ENCODE data around the gene HOXB5.

Gene HOXB5

DNA sequence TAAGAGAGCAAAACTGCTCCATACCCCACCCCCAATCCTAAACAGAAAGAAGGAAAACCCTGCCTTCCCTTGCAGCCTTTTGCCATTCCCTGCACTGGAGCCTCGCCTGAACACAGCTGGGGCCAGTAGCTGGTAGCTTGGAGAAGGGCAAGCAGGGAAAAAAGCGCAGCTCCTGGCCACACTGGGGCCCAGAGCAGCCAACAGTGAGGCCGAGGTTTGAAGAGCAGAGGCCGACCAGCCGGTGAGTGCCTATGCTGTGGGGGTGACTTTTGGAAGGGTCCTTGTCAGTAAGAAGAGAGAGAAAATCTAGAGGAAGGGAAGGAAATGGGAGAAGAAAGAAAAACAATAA lies 35.8 kb upstream of the HOXB5 start:
- DNase-seq (ENCODE audit: low read depth, low spot score), result no peak

DNA sequence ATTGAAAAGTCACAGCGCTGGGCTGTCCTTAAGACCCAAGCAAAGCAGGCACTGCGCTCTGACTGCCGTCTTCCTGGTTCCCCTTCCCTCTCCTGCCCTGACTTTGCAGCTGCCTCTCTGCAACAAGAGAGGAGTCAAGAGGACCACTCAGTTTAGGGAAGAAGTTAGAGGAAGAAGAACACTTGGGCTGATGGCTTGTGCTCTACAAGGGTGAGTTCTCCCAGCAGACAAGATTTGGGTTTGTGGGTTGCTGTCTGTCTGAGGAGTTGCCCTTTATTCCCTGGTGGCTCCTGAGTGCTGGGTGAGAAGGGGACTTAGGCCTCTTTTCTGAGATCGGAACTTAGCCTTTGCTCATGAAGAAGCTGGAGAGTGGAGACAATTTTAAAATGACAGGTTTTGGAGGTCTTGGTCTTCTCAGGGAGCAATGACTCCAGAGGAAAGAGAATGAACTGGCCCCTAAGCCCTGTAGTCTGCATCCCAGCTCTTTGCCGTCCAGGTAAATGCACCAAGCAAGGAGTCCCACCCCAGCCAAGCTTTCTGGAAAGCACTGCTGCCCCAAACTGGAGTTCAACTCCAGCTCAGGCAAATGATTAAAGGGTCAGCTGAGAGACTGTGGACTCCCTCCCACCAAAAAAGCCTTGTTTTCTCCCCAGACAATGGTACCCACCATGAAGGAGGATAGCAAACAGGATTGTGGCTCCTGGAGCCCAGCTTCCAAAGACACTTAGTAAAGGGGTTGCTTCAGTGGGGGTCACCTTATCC lies 35.3 kb upstream of the HOXB5 start:
- DNase-seq (ENCODE audit: low read depth, low spot score), result no peak

DNA sequence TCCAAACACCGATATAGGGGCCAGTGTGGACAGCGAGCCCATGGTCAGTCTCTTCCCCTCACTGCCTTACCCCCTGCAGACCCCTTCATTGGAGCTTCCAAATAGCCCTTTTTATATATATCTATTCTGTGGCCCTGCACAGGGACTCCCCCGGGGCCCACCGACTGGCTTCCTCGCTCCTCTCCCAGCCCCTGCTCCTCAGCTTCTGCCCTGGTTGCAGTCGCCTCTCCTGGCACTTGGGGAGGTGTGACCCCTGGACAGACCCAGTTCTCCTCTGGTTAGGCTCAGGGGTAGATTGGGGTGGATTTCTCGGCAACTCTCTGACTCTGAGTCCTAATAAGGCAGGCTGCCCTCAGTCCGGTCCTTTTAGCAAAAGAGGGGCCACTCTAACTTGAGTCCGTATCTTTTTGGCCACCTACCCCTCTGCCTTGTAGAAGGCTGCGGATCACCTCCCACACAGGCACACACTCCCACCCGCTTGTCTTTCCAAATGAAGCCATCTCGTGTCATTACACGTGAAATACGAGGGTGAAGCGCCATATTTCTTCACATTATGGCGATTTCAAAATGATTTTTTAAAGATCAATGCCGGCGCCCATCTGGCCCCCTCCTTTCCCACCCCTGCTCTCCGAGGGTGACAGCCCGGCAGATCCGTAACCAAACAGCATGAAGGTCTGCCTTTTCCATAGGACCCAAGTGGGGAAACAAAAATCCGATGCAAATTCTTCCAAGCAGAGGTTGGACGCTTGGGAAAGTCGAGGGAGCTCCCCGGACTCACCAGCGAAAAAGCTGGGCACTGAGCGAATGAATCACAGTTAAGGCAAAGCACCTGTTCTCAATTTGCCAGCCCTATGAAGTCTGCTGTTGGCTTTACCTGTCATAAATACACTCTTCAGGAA lies 34.3 kb upstream of the HOXB5 start:
- no peak for DNase-seq (ENCODE audit: low read depth, low spot score)

DNA sequence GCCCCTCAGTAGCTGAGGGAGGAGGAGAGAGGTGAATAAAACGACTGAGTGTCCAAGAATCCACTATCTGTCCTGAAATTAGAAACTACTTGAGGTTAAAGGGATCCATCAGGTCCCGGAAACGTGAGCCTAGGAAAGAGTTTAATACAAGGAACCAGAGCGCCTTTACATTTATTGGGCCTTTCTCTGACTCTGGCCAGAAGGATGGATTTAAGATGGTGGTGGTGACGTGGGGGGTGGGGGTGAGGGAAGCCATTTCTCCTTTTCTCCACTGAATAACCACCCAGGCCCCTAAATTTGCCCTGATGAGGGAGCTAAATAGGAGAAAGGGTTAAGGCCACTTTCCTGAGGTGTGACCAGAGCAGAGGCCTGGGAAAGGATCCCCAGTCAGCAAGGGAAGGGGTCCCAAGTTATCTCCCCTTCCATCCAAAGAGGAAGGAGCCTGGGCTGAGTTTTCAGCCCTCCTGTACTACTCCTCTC lies 33.6 kb upstream of the HOXB5 start:
- no peak for DNase-seq (ENCODE audit: low read depth, low spot score)

DNA sequence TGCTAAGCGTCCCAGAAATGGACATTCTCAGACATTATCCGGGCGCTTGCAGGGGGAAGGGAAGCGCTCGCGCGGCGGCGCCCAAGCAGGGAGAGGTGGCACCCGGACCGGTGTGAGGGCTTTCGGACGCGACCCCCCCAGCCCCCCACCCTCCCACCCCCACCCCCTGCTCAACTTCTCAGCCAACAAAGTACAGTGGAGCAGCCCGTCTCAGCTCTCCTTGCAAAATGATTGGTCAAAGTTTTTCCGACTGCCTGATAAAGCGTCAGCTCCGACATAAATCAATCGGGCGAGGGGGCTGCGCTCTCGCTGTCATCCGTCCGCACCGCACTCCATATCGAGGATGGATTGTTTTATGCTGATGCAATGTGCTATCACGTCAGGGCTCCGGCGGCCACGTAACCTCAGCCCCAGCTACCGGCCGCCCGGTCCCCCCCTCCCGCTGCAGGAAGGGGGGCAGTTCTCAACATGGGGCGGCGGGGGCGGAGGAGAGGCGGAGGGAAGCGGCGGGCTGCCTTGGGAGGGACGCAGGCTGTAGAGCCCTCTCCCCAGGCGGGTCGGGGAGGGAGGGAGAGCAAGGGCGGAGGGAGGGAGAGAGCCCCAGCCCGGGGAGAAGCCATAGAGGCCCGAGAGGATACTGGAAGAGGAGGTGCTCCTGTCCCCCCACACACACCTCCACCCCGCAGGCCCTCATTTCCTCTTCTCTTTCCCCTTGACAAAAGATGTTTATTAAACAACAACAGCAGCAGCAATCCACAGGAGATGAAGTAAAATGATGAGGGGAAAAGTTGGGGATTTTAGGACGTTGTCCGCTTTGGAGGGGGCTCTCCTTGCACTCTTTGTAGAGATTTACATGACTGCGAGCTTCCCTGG lies 32.9 kb upstream of the HOXB5 start, which contains the start of gene HOXB9:
TSS of gene HOXB9 (minus strand) at position 114 of the 873 bp plus-strand sequence. CDS start at position 25, 89 bp downstream.
- DNase-seq (ENCODE audit: low read depth, low spot score), result no peak

DNA sequence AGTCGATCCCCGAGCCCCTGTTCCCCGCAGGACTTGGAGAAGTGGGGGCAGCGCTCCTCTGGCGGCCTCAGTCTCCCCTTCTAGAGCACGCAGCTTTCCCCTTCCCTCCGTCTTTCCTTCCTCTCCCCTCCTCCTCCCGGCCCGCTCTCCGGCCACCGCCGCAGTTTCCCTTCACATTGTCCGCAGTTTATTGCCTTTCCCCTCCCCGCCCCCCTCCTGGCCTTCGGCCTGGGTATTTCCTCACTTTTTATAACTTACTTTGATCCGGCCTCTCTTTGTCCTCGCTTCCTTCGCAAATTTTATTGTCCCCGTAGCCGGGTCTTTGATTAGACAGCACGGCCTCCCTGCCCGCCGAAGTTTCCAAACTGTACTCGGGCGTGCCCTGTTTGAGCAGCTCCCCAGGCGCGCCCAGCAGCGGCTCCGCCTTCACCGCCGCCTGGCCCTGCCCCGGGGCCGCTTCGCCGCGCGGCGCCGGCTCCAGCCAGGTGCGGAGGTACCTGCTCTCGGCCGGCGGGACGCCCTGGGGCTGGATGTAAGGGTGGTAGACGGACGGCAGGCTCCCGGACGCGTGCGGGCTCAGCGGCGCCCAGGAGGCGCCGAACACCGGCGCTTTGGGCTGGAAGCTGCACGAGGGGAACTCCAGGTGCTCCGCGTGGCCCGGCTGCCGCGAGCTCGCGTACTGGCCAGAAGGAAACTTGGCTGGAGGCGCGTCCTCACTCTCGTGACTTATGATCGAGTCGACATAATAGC lies 32.1 kb upstream of the HOXB5 start:
- DNase-seq (ENCODE audit: low read depth, low spot score), result peak; percentile 29

DNA sequence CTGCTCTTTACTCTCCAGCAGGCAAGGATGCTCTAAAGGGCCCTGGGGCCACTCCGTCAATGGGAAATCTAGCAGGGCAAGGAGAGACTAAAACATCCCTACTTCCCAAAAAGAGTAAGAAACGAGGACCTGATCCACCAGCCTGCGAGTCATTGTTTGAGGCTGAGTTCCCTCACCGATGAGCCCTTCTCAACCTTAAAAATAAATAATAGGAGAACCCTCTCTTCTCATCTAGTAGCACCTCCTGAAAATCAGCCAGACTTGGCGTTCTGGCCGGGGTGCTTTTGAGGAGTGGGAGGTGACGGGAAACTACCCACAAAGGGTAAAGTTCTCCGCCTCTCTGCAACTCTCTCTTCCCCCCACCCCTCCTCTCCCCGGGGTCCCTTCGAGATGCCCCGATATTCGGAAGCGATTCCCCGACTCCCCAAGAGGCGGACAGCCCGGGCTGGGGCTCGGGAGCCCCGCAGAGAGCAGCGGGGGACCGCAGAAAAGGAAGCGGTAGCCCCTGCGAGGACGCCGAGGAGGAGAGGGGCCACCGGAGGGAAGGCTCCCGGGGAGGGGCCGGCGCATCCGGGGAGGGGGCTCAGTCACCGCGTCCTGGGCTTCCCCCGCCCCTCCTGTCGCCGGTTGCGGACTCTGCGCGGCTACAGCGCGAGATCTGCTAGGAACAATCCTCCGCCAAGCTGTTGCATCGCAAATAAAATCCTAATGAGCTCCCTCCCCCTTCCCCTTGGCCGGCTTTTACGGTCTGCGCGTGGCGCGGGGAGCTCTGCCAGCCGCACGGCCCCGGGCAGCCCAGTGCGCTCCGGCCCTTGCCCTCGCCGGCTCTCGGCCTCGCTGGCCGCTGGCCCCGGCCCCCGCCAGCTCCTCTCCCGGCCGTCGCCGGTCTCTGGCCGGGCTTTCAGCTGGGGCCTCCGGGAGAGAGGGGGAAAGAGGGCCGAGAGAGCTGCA lies 31.2 kb upstream of the HOXB5 start:
- peak; percentile 36 for DNase-seq (ENCODE audit: low read depth, low spot score)

DNA sequence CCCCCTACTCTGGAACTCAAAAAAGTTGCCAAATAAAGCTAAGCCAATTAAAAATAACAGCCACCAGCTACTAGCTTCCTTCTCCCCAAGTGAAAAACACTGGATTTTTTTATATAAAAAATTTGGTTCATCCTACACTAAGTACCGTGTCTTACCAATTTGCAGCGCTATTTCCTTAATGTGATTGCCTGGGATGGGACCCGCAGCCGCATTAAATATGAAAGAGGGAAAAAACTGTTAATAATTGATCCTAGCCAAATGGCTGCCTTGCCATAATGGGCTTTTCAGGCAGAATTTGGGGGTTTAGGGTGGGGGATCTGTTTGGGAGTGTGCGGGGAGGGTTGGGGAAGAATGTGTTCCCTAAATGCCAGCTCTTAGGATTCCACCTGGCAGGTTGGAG lies 30.5 kb upstream of the HOXB5 start:
- no peak for DNase-seq (ENCODE audit: low read depth, low spot score)

DNA sequence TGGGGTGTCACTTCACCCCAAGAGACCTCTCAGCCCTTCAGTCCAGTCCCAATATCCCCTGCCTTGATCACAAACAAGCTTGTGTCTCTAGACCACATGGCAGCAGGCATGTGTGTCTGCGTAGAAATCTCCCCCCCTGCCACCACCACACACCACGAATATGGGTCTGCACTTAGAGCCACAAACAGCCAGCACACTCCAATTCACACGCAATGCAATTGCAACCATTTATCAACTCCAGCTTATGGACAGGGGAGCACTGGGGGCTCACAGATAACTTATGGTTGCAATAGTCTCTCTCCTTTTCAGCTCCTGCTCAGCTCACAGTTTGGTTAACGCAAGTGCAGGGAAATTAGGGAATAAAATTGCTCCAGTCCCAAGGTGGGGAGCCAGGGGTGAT lies 30.0 kb upstream of the HOXB5 start:
- DNase-seq (ENCODE audit: low read depth, low spot score), result no peak

DNA sequence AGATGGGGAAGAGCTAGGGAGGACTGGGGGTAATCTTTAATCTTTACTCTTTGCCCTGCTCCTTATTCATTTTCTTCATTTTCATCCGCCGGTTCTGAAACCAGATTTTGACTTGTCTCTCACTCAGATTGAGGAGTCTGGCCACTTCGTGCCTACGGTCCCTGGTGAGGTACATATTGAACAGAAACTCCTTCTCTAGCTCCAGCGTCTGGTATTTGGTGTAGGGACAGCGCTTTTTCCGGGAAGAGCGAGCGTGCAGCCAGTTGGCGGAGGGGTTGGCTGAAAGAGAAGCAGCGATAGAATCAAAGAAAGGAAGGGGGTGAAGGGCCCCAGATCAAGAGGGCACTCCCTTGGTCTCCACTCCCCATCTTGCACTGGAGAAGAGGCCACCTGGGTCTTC lies 29.3 kb upstream of the HOXB5 start:
- DNase-seq (ENCODE audit: low read depth, low spot score), result no peak

DNA sequence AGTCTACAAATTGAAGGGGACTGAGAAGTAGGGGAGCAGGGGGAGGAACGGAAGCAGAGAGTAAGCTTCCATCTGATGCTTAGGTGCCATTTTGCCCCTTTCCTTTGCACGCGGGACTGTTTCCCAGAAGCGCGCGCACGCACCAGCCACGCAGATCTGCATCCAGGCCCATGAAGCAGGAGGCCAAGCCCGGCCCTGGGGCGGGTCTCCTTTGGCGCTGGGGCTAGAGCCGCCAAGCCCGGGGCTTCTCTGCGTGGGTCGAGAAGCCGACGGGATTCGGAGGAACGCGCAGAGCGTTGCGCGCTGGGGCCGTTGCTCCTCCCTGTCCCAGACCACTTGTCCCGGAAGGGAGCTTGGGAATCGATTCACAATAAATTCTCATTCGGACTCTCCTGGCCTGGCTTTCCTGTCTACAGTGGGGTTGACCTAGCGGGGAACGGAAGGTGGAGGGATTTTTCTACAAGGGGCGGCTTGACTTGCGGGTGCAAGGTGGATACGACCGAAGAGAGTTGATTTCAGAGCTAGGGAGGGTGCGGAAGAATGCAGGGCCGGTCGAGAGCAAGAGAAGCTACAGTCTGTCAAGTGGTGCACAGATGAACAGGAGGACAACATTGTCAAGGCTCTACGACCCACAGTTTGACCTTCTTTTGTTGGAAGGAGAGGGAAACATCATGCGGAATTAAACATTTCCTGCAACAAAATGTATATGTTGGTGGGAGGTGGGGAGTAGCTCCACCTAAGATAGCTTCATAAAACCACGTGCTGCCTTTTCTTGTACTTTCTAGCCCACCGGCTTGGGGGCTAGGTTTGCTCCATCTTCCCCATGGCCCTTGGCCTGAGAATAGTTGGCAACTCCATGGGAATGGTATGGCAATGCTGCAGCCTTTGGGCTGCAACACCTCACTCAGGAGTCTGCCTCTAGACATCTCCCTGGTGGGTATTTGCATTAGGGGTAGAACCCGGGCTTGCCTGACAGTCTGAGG lies 28.1 kb upstream of the HOXB5 start:
- DNase-seq (ENCODE audit: low read depth, low spot score), result no peak

DNA sequence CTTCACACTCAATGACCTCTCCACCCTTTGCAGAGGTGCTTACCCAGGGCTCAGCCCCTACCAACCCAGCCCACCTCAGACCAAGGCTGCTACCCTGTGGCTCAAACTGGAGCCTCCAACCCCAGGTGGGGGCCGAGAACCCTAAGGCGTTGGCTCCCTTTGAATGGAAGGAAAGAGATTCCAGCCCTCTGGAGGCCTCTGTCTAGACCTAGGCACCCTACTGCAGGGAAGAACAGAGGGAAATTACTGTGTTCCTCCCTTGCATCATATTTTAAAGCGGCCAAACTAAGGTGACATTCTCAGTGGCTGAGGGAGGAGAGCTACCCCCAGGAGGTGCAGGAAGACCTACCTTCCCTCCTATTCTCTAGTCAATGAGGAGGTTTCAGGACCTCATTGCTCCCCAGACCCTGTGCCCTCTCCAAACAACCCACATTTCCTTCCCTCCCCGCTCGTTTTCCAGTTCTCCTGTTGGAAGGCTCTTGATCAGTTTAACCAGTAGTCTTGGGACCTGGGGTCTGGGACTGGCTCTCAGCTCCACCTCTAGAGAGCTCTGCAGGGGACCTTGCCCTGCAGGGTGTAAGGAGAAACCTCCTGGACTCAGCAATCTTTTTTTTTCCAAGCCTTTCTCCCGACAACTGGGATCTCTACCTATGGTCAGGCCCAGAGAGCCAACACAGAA lies 27.0 kb upstream of the HOXB5 start:
- DNase-seq (ENCODE audit: low read depth, low spot score), result no peak

DNA sequence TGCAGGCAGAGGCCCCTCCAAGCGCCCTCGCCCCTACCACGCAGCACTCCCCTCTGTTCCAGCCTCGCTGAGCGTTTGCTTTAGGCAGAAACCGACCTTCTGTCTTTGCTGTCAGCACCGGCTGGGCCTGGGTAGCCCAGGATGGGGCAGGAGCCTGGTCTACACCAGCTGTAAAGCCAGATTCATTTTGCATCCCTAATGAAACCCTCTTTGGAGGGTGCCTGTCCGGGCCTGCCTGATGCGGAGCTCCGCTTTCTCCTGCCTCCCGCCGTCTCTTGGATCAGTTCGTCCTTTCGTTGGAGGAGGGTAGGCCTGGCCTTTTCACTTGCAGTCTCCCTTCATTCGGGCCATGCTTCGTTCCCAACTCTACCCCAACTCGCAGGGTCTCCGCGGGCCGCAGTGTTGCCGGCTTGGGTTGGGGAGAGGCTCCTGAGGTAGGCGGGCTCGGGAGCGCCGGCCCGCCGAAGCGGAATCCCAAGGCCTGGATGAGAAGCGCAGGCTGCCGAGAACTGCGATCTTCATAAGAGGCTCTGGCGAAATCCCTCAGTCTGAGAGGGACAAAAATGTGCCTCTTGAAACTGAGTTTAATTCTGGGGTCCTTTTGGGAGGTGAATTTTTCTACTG lies 26.4 kb upstream of the HOXB5 start:
- no peak for DNase-seq (ENCODE audit: low read depth, low spot score)

DNA sequence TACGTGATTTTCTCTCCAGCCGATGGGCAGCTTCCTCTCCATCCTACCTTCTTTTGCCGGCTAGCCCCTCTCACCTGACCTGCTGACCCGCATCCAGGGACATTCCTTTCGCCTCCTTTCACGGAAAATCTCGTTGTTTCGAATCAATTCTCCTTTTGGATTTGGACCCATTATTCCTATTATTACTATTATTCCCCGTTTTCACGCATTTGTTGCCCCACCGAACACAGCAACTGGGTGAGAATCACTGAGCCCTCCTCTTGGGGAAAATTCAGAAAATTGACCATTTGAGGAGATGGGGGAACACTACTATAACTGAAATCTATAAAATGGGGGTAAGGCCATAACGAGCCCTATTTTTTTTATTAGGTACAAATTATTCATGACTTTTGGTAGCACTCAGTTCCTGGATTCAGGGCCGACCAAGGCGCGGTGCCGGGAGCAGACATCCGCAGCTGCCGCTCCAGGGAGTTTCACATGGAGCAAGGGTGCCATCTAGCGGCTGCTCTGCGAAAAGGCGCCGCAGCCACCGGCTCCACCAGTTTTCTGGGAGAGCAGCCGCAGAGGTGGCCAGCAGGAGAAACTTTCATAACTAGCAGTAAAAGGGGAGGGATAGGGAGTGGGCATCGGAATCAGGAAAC lies 24.8 kb upstream of the HOXB5 start:
- DNase-seq (ENCODE audit: low read depth, low spot score), result peak; percentile 94

DNA sequence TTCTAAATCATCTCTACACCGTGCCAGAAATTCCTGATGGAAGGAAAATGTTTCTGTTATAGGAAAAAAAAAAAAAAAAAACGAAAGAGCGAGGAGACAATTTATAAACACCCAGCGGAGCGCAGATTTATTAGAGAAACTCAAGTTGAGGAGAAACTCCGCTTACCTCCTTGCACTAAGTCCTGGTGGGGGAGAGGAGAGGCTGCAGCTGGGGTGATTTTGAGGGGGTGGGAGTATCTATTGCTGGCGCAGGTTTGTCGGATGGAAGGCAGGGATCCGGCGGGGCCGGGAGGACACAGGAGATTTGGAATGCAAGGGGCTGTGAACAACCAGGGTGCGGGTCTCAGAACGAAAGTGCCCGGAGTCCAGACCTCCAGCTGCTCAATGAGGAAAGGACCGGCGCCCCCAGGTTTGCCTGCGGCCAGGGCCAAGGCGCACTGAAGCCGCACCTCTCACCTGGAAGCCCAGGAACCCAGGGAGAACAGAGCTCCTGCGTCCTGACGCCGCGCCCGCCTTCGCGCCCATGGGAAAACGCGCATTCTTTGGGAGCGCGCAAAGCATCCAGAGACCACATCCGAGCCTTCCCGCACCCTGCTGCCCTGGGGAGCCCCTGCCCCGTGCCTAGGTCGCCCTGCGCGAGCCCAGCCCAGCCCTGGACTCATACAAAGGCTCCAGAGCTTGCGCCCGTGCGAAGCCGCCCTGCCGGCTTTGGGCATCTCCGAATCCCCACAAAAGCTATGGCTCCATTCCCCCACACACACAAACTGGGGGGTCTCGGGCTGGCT lies 24.1 kb upstream of the HOXB5 start:
- DNase-seq (ENCODE audit: low read depth, low spot score), result no peak

DNA sequence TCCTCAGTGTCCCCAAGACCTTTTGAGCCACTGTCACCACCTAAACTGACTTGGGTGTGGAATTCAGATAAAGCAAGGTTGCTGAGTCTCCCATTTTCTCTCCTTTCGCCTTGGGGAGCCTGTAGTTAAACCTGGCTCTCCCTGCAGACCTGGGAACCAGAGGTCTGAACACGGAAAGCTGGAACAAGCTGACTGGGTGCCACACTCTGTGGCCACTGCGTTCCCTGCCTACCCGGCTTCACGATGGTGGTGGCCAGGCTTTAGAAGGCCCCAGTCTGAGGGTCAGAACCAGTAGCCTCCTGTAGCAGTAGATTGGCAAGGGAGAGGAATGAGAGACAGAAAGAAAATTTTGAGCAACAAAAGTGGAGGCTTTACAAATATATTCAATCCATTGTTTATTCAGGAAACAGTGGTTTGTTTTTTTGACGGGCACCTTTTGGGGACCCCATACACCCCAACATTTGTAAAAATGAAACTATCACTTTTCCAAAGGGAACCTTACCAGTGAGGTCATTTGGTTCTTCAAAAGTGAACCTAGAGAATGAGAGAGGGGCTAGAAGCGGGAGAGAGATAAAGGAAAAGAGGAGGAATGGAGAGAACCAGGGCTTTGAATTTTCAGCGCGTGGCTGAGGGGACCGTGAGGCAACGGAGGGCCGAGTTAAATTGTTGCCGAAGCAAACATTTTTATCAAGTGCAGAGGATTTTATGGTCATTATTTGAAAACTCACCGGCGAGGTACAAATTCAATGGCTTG lies 23.3 kb upstream of the HOXB5 start:
- no peak for DNase-seq (ENCODE audit: low read depth, low spot score)

All from astrocyte of the hippocampus (primary cell).